B cell (primary cell): ENCODE results near the gene DNAAF8. TPM values are rescaled to one million over a fixed set of nuclear protein-coding genes. Genes with fewer than 3 reads are reported as not detected.
"Not testable (repeated sequence)": the region's sequence is repeated elsewhere in the genome, so short reads cannot be mapped to it uniquely, and the experiment has no call there.

Experiments
- ATAC-seq: fragments of 200-7000 bp; cut with Tn5 transposase; one replicate; pipeline ENCODE4 v1.10.0; 2021; ENCODE audit warnings: low read depth, mild to moderate bottlenecking, moderate number of reproducible peaks, moderate library complexity
- CTCF ChIA-PET: fragments of 350-600 bp; sonication (Branson Sonifier 250); formaldehyde crosslinking; loops from one replicate; lab custom pipeline; 2021; ENCODE audit warnings: antibody characterized with exemption, inconsistent platforms; lab: Charles Lee
- POLR2A ChIA-PET: fragments of 350-600 bp; sonication (Branson Sonifier 250); formaldehyde crosslinking; loops from one replicate; lab custom pipeline; 2021; ENCODE audit warnings: antibody characterized with exemption; lab: Charles Lee
- DNase-seq: peaks from one replicate; pipeline ENCODE4 v3.0.0; 2013
- H2AFZ ChIP-seq: 2 replicates; pipeline ENCODE4 v1.6.1; 2012; ENCODE audit warnings: mild to moderate bottlenecking, low read depth, low read length; ENCODE audit not compliant: insufficient read depth, poor library complexity, severe bottlenecking
- H3K27ac ChIP-seq, 2 donors: 1 replicate in 1 of 2; 2 replicates in 1 of 2; pipeline ENCODE4 v1.5.1; 2012 to 2013; ENCODE audit warnings: low read length in 2 of 2, mild to moderate bottlenecking in 2 of 2, moderate library complexity in 1 of 2
- H3K27me3 ChIP-seq, 4 experiments: fragments of 200-600 bp in 1 of 4; sonication (generic) in 1 of 4; replicated peaks in 1 of 4; 1 replicate in 2 of 4; 2 replicates in 2 of 4; pipeline versions ENCODE4 v1.6.1 to v1.7.0; 2013 to 2016; ENCODE audit warnings: low read length in 3 of 4, mild to moderate bottlenecking in 2 of 4, mixed read lengths in 1 of 4, moderate library complexity in 1 of 4; ENCODE audit not compliant: insufficient read depth in 4 of 4, control insufficient read depth in 3 of 4; ENCODE audit errors: control extremely low read depth in 1 of 4
- H3K36me3 ChIP-seq, 2 experiments: replicated peaks in 1 of 2; 1 replicate in 1 of 2; 2 replicates in 1 of 2; pipeline versions ENCODE4 v1.6.1 to v1.7.1; 2013; ENCODE audit warnings: low read length in 1 of 2; ENCODE audit not compliant: insufficient read depth in 2 of 2, control insufficient read depth in 1 of 2; ENCODE audit errors: control extremely low read depth in 1 of 2, extremely low read depth in 1 of 2
- H3K4me1 ChIP-seq, 2 donors: fragments of 200-600 bp in 1 of 2; sonication (generic) in 1 of 2; 1 replicate in 1 of 2; 2 replicates in 1 of 2; pipeline versions ENCODE4 v1.5.1 to v1.6.1; 2013 to 2017; ENCODE audit warnings: low read length in 2 of 2; ENCODE audit not compliant: control insufficient read depth in 2 of 2, insufficient read depth in 2 of 2
- H3K4me2 ChIP-seq: replicated peaks from 2 replicates; pipeline ENCODE3; 2012; ENCODE audit warnings: mild to moderate bottlenecking, low read depth, low read length; ENCODE audit not compliant: poor library complexity, severe bottlenecking
- H3K4me3 ChIP-seq, 5 experiments: fragments of 200-600 bp in 1 of 5; sonication (generic) in 1 of 5; 1 replicate in 3 of 5; 2 replicates in 2 of 5; pipeline versions ENCODE4 v1.5.1 to v1.7.0; 2011 to 2016; ENCODE audit warnings: low read length in 4 of 5, mild to moderate bottlenecking in 4 of 5, low read depth in 2 of 5, control low read depth in 1 of 5, moderate library complexity in 1 of 5; ENCODE audit not compliant: insufficient read depth in 1 of 5; ENCODE audit errors: control extremely low read depth in 1 of 5, extremely low read depth in 1 of 5
- H3K79me2 ChIP-seq: fragments of 200-600 bp; sonication (generic); one replicate; pipeline ENCODE4 v1.6.0; 2016; ENCODE audit warnings: low read length; ENCODE audit not compliant: control insufficient read depth, insufficient read depth
- H3K9ac ChIP-seq: fragments of 200-600 bp; sonication (generic); 2 replicates; pipeline ENCODE4 v1.6.1; 2017; ENCODE audit warnings: mild to moderate bottlenecking, low read length, moderate library complexity
- H3K9me3 ChIP-seq, 3 donors: one replicate each; pipeline versions ENCODE4 v1.6.1 to v1.7.1; 2013; ENCODE audit warnings: low read length in 2 of 3; ENCODE audit not compliant: control insufficient read depth in 2 of 3, insufficient read depth in 1 of 3; ENCODE audit errors: control extremely low read depth in 1 of 3
- H4K20me1 ChIP-seq: 2 replicates; pipeline ENCODE4 v1.6.0; 2012; ENCODE audit warnings: mild to moderate bottlenecking, low read length; ENCODE audit not compliant: insufficient read depth, control insufficient read depth, poor library complexity, severe bottlenecking
- H3K27ac Mint-ChIP-seq: one replicate; pipeline ENCODE4 v1.8.0; 2021; ENCODE audit warnings: mixed read lengths
- H3K27me3 Mint-ChIP-seq: one replicate; pipeline ENCODE4 v1.8.0; 2021; ENCODE audit warnings: mixed read lengths
- H3K4me1 Mint-ChIP-seq: one replicate; pipeline ENCODE4 v1.8.0; 2021; ENCODE audit warnings: mixed read lengths
- H3K4me3 Mint-ChIP-seq: one replicate; pipeline ENCODE4 v1.8.0; 2021; ENCODE audit warnings: mixed read lengths
- H3K9me3 Mint-ChIP-seq: one replicate; pipeline ENCODE4 v1.8.0; 2022; ENCODE audit warnings: mixed read lengths; ENCODE audit not compliant: insufficient read depth
- EZH2 ChIP-seq: IDR thresholded peaks from 2 replicates; pipeline ENCODE4 v1.6.1; 2012; ENCODE audit warnings: borderline replicate concordance, low read depth, mild to moderate bottlenecking, moderate library complexity, low read length; ENCODE audit not compliant: insufficient read depth, poor library complexity, severe bottlenecking
- WGBS: methylation state at CpG from one replicate; pipeline ENCODE4 v1.1.5; 2013; ENCODE audit warnings: missing lambda C conversion rate; ENCODE audit not compliant: insufficient coverage; 5-methylcytosine and 5-hydroxymethylcytosine counted together
- intact Hi-C: fragments of 100-400 bp; cut with micrococcal nuclease; formaldehyde crosslinking; loops from one replicate; pipeline ENCODE4 v1.10.0; 2022
- polyA plus RNA-seq: library from polyadenylated mRNA; depleted of rRNA; stranded (reverse); fragments of >200 nt; gene quantifications from 2 replicates; pipeline ENCODE4 v1.2.3, GENCODE V29; 2012
- total RNA-seq, 2 donors: library from RNA; stranded (reverse); fragments of 120-200 nt in 1 of 2; gene quantifications; 1 replicate in 1 of 2; 2 replicates in 1 of 2; pipeline versions ENCODE4 v1.2.3 to v1.2.4, GENCODE V29; 2013 to 2022
- TF ChIP-seq, protein P1 (sequence below): fragments of 200-600 bp; IDR thresholded peaks from one replicate; pipeline ENCODE4 v1.8.0; 2022; ENCODE audit warnings: antibody characterized with exemption, mild to moderate bottlenecking

DNAAF8 gene
- total and polyA plus RNA-seq, 2 donors (not counting 1 experiment from before 2014, with no cell fraction given): 0.09 to 0.44 TPM

DNA sequence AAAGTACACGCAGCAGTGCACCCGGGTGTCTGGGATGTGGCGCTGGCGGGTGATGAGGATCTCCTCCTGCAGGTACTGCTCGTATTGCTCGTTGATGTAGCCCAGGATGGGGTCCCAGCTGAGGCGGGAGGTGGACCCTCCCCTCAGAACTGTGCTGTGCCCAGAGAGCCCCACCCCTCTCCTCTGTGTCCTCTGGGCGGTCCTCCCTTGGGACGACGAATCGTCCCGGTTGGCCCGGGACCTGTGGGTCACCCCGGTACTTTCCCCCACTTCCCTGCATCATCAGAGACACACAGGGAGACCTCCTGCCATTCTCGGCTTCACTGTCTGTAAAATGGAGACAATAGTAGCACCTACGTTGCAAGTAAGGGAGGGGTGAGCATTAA lies 49.6 kb downstream of the DNAAF8 start:
- Histone ChIP-seq H3K4me3 (no peak overlapping the region), H3K27me3 (no peaks in the 10 kb centered on the region), H2AFZ (no peak overlapping the region), H3K9me3 (no peaks in the 10 kb centered on the region), H3K36me3 (no peaks in the 10 kb centered on the region), H3K27ac (no peak overlapping the region), H3K4me1 (no peaks in the 10 kb centered on the region), H3K4me2 (no peak overlapping the region), H4K20me1 (no peaks in the 10 kb centered on the region), H3K79me2 (no peaks in the 10 kb centered on the region), H3K9ac (no peak overlapping the region)
- ChIA-PET POLR2A (no interaction called here), CTCF (no interaction called here)
- H3K27ac Mint-ChIP-seq: no peak overlapping the region
- no peak overlapping the region for H3K4me3 Mint-ChIP-seq
- H3K27me3 Mint-ChIP-seq: no peaks in the 10 kb centered on the region
- ATAC-seq (no peak), DNase-seq (no peak)
- WGBS: 87% methylated on average over 12 of the region's 16 CpGs
- no peaks in the 10 kb centered on the region for H3K9me3 Mint-ChIP-seq
- no peak for TF ChIP-seq EZH2
- TF ChIP-seq, protein P1, sequence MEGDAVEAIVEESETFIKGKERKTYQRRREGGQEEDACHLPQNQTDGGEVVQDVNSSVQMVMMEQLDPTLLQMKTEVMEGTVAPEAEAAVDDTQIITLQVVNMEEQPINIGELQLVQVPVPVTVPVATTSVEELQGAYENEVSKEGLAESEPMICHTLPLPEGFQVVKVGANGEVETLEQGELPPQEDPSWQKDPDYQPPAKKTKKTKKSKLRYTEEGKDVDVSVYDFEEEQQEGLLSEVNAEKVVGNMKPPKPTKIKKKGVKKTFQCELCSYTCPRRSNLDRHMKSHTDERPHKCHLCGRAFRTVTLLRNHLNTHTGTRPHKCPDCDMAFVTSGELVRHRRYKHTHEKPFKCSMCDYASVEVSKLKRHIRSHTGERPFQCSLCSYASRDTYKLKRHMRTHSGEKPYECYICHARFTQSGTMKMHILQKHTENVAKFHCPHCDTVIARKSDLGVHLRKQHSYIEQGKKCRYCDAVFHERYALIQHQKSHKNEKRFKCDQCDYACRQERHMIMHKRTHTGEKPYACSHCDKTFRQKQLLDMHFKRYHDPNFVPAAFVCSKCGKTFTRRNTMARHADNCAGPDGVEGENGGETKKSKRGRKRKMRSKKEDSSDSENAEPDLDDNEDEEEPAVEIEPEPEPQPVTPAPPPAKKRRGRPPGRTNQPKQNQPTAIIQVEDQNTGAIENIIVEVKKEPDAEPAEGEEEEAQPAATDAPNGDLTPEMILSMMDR: no peak
- intact Hi-C loops: no loop called here
- peaks cover 1% of the 10 kb centered on the region for H3K4me1 Mint-ChIP-seq

DNA sequence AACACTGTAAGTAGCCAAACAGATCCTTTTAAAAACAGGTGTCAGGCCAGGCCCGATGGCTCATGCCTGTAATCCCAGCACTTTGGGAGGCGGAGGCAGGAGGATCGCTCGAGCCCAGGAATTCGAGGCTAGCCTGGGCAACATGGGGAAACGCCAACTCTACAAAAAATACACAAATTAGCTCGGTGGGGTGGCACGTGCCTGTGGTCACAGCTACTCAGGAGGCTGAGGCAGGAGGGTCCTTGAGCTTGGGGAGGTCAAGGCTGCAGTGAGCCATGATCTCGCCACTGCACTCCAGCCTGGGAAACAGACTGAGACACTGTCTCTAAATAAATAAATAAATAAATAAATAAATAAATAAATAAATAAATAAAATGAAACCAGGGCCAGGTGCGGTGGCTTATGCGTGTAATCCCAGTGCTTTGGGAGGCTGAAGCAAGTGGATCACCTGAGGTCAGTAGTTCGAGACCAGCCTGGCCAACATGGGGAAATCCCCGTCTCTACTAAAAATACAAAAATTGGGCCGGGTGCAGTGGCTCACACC lies 50.2 kb downstream of the DNAAF8 start:
- WGBS: 100% methylated on average over 4 of the region's 14 CpGs
- CTCF ChIA-PET: not testable (repeated sequence)

More for the DNA sequence above, 50.2 kb downstream of the DNAAF8 start:
- DNase-seq, H3K79me2 ChIP-seq, intact Hi-C loops, H3K4me1 Mint-ChIP-seq, H3K4me2 ChIP-seq, H3K4me3 ChIP-seq, H3K36me3 ChIP-seq, POLR2A ChIA-PET, H3K4me1 ChIP-seq, H3K27ac Mint-ChIP-seq, H3K9me3 ChIP-seq, H4K20me1 ChIP-seq, ATAC-seq, H3K27ac ChIP-seq, H3K9ac ChIP-seq, H3K9me3 Mint-ChIP-seq, H3K27me3 ChIP-seq, H2AFZ ChIP-seq, H3K27me3 Mint-ChIP-seq, H3K4me3 Mint-ChIP-seq: not testable (repeated sequence)
